Raji (cell line): Measurements from ENCODE around the gene VIPR2.

ENCODE experiments used
- POLR2A ChIP-seq: IDR thresholded peaks from 2 replicates; pipeline ENCODE4 v1.6.1; 2011; ENCODE audit warnings: low read depth, low read length, control low read depth; ENCODE audit not compliant: insufficient read depth

Gene VIPR2

DNA sequence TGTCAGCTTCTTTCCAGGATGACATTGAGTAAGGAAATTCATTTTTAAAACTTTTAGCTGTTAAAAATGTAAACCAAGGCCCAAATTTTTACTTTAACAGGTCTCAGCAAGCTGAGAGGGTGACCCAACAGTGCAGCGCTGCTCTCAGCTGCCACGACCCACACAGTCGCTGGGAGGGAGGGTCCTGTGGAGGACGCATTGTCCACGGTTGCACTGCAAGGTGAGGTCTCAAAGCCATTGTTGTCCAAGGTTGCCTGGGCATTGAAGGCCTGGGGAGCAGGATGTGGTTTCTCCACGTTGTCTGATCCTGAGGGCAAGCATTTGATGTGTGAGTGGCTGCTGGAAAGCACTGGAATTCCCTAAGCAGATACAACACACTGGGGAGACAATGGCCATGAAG lies 15.1 kb upstream of the VIPR2 start:
- no peak for TF ChIP-seq POLR2A

DNA sequence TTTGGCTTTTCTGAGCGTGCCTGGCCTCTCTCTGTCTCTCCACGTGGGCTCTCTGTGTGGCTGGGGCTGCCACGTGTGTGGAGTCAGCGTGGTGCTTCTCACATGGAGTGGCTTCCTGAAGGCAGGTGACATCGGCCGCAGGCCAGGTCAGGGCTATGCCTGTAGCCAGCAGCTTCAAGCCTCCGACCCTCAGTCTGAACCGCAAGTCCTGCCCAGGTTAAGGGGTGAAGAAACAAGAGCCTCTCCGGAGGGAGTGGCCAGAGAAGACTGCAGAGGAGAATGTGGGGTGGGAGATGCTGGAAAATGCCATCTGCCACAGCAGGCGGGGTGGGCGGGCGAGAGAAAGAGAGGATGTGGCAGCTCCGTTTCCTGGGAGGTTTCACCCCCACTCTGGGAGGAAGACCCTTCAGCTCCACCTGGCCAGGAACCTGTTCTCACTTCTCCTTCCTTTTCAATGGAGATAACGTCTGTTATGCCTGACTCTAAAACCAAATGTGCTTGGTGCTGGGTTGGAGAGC lies 14.3 kb upstream of the VIPR2 start:
- TF ChIP-seq POLR2A = no peak

- no peak for TF ChIP-seq POLR2A
These were observed 13.6 kb upstream of the VIPR2 start for GRCh38 chr7:159158125-159158887.

GRCh38 chr7:159157714-159158113 lies 13.0 kb upstream of the VIPR2 start:
- no peak for TF ChIP-seq POLR2A

GRCh38 chr7:159156436-159157245 lies 12.0 kb upstream of the VIPR2 start:
- no peak for TF ChIP-seq POLR2A

DNA sequence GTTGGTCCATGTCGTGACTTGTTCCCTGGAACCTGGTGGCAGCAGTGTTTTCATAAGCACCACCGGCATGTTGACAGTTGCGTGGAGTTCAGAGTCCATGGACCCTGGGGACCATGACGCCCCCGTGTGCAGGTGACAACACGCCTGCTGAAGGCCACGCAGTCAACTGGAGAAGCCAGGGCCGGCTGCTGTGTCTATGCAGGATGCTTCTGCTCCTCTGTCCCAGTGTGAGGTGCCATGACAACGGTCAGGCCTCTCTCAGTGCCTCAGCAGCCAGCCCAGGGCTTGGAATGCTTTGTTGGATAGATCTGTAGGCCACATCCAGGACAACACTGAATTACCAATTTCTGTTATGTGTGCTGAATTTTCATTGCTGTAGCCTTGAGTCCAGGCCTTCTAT lies 10.7 kb upstream of the VIPR2 start:
- TF ChIP-seq POLR2A = no peak

DNA sequence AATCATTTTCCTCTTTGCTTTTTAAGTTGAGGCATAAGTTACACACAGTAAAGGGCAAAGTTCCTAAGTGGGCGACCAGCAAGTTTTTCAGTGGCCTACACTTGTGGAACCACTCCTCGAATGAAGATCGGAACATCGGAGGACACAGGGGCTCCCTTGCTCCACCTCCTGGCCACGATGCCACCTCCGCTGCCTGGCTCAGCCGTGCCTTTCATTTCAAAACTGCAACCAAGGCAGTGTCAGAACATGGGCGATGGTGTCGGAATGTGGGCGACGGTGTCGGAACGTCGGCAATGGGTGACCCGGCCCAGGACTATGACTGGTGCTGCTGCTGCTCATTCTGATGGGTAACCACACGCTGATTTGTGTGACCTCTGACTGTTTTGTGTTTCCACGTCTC lies 9.6 kb upstream of the VIPR2 start:
- TF ChIP-seq POLR2A = no peak

GRCh38 chr7:159153511-159153910 lies 8.8 kb upstream of the VIPR2 start:
- TF ChIP-seq POLR2A = no peak

DNA sequence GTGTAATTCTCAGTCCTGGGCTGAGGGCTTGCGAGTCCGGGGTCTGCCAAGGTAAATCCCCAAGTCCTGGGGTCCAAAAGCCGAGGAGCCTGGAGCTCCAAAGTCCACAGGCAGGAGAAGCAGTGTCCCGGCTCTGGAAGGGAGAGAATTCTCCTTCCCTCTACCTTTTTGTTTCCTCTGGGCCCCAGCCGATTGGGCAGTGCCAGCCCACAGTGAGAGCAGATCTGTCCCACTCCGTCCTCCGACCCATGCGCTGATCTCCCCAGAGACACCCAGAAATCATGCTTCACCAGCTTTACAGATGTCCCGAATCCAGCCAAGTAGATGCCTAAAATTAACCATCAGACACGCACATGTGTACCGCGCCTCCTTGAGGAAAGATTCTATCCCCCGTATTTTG lies 8.1 kb upstream of the VIPR2 start:
- TF ChIP-seq POLR2A = no peak

DNA sequence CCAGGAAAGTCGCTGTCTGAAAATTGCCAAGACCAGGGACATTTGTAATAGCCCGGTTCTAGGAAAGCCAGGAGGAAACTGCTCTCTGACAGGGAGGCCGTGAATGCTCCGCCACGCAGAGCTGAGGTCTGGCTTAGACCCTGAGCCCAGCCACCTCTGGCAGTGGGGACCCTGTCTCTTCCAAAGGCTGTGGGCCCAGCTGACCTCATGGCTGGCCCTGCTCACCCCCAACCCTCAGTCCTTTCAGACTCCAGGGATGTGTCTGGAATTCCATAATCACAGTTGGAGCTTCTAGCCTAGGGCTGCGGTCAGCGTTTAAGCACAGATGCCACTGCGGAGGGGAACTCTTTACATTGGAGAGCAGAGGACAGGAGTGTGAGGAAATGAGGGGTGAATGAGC lies 6.6 kb upstream of the VIPR2 start:
- no peak for TF ChIP-seq POLR2A

DNA sequence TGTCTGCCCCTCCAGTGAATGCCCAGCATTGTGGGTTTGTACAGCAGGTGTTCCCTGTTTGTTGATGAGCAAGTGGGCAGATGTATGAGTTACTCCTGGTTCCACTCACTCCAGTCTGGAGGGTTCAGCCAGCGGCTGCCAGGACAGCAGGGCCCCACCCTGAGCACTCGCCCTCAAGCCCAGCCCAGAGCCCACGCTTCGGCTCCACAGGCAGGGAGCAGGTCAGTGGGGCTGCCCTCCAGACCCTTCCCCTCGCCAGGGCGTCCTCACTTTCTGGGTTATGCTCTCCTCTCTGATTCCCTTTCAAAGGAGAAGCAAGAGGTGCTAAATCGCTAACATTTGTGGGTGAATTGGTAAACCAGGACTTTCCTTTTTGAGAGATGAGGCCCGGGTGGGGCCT lies 4.8 kb upstream of the VIPR2 start:
- no peak for TF ChIP-seq POLR2A

DNA sequence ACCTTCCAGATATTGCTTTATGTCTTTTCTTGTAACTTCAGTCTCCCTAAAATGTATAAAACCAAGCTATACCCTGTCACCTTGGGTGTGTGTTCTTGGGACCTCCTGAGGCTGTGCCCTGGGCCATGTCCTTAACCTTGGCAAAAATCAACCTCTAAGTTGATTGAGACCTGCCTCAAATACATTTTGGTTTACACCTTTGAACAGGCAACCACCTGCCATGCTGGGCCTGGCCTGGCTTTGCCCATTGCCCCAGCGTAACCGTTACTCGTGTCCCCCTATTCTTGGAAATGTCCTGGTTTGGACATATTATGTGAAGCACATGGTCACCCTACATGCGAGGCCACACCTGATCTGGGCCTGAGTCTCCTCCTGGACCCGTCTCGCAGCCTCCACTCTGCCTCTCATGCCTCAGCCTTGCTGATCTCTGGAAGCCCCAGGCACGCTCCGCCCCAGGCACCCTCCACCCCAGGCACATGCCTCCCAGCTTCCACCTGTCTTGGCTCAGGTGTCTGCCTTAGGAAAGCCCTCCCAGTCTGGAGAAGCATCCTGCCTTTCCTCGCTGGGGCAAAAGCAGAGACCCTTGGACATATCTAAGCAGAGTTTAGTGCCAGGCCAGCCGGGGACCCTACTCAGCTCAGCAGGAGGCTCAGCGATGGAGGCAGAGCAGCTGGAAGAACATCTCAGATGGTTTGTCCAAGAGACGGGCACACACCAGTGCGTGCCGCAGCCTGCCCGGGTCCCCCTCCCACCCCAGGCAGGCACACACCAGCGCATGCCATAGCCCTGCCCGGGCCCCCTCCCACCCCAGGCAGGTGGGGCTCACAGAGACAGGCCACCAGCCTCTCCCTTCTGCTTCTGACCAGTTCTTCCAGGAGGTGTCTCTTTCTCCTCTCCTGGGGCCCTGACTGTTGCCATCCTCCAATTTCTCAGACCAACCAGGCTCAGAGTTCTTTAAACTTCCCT lies 4.0 kb upstream of the VIPR2 start:
- TF ChIP-seq POLR2A = no peak

GRCh38 chr7:159147687-159148086 lies 3.0 kb upstream of the VIPR2 start:
- TF ChIP-seq POLR2A = no peak

GRCh38 chr7:159147246-159147645 lies 2.6 kb upstream of the VIPR2 start:
- TF ChIP-seq POLR2A = no peak
